22Rv1 (cell line): ENCODE results near the gene TOB1.

Experiments
- H3K27ac ChIP-seq: fragments of 450-650 bp; 2 replicates; pipeline ENCODE4 v1.5.1; 2017
- ZFX ChIP-seq: fragments of 450-650 bp; IDR thresholded peaks from 2 replicates; pipeline ENCODE4 v1.6.1; 2017; ENCODE audit warnings: antibody characterized with exemption, borderline replicate concordance
- TF ChIP-seq, protein P1 (sequence below): fragments of 450-650 bp; IDR thresholded peaks from 2 replicates; pipeline ENCODE4 v1.5.1; 2017; ENCODE audit warnings: mild to moderate bottlenecking

Gene TOB1

DNA sequence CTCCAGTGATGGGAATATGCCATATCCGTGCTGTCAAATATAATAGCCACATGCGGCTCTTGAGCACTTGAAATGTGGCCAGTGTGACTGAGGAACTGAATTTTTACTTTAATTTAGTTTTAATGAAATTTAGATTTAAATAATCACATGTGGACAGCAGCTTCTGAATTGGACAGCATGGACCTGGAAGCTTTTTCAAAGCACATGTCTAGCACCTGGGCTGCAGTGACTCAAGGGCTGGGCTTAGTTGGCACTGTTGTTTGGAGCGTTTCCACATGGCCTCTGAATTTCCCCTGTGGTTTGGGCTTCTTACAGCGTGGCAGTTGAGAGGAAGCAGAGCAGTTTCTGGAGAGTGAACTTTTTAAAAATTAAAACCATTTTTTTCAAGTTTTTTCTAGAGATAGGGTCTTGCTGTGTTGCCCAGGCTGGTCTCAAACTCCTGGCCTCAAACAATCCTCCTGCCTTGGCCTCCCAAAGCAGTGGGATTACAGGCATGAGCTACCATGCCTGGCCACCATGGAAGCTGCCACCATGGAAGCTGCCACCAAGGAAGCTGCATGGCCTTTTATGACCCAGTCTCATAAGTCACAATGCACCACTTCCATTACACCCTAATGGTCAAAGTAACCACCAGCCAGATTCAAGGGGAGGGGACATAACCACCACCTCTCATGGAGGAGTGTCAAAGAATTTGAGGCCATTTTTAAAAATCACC is 6.7 kb upstream of the TOB1 start:
- no peak for TF ChIP-seq ZFX
- TF ChIP-seq, protein P1, sequence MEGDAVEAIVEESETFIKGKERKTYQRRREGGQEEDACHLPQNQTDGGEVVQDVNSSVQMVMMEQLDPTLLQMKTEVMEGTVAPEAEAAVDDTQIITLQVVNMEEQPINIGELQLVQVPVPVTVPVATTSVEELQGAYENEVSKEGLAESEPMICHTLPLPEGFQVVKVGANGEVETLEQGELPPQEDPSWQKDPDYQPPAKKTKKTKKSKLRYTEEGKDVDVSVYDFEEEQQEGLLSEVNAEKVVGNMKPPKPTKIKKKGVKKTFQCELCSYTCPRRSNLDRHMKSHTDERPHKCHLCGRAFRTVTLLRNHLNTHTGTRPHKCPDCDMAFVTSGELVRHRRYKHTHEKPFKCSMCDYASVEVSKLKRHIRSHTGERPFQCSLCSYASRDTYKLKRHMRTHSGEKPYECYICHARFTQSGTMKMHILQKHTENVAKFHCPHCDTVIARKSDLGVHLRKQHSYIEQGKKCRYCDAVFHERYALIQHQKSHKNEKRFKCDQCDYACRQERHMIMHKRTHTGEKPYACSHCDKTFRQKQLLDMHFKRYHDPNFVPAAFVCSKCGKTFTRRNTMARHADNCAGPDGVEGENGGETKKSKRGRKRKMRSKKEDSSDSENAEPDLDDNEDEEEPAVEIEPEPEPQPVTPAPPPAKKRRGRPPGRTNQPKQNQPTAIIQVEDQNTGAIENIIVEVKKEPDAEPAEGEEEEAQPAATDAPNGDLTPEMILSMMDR, result no peak

DNA sequence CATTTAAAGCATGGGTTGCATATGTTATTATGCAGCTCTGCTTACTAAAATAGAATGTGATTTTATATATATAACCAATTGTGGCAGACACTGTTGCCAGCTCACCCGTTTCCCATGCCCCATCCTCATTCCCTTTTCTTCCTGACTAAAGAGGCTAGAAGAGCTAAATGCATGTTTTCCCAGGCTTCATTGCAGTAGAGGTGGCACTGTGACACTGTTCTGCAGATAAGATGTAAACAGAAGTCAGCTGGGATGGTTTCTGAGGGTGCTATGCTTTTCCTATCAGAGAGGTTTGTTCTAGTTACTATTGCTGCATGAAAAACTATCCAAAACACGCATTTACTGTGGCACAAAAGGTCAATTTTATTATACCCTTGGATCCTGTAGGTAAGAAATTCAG is 5.7 kb upstream of the TOB1 start:
- TF ChIP-seq ZFX, result no peak
- TF ChIP-seq, protein P1, result no peak

More for the DNA sequence above, 6.7 kb upstream of the TOB1 start:
- H3K27ac ChIP-seq, result no peak overlapping the region

DNA sequence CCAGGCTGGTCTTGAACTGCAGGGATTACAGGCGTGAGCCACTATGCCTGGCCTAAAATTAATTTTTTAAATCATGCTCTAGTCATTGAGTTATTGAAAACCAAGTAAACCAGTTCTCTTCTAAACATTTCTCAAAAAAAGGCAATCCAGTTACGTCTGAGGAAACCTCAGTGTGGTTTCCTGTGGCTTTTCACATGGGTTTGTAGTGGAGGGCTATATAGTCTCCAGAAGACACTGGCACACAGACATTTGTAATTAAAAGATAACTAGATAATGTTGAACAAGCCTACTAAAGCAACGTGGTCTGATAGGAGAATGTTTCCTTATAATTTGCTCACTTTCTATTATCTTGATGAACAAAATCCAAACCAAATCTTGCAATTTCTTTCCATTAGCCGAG is 5.2 kb upstream of the TOB1 start:
- no peak for TF ChIP-seq ZFX
- TF ChIP-seq, protein P1, result no peak
- no peak overlapping the region for H3K27ac ChIP-seq

More for the DNA sequence above, 5.7 kb upstream of the TOB1 start:
- H3K27ac ChIP-seq, result no peak overlapping the region

DNA sequence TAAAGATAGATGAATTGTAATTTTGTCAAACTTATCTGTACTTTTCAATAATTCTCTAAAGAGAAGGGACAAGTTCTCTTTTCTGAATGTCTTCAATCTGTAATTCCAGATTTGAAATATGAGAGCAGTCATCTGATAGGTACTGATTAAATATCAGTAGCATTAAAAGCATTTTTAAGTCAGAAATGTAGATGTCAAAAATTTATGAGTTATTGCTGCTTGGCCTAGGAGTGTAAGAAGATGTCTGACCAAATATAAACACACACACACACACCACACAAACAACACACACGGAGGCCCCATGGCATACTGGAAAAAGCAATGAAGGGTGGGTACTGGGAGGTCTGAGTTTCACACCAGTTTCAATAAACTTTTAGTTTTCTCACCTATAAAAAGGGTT is 2.4 kb upstream of the TOB1 start:
- TF ChIP-seq, protein P1, result no peak
- TF ChIP-seq ZFX, result no peak
- H3K27ac ChIP-seq, result peak overlapping the region; percentile 100

DNA sequence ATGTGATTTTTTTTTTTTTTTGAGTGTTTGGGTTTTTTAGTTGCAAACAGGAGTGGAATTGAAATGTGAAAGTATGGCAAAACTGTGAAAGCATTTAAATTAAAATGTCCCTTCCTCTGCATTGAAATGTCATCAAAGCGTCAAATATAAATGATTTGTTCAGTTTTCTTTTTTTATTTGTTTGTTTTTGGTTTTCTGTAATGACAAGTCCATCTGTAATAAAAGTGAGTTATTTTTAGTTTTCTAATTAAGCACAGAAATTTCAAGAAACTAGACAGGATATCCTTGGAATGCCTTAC is 1.9 kb upstream of the TOB1 start:
- TF ChIP-seq ZFX, result no peak
- TF ChIP-seq, protein P1, result no peak
- peak overlapping the region; percentile 100 for H3K27ac ChIP-seq

DNA sequence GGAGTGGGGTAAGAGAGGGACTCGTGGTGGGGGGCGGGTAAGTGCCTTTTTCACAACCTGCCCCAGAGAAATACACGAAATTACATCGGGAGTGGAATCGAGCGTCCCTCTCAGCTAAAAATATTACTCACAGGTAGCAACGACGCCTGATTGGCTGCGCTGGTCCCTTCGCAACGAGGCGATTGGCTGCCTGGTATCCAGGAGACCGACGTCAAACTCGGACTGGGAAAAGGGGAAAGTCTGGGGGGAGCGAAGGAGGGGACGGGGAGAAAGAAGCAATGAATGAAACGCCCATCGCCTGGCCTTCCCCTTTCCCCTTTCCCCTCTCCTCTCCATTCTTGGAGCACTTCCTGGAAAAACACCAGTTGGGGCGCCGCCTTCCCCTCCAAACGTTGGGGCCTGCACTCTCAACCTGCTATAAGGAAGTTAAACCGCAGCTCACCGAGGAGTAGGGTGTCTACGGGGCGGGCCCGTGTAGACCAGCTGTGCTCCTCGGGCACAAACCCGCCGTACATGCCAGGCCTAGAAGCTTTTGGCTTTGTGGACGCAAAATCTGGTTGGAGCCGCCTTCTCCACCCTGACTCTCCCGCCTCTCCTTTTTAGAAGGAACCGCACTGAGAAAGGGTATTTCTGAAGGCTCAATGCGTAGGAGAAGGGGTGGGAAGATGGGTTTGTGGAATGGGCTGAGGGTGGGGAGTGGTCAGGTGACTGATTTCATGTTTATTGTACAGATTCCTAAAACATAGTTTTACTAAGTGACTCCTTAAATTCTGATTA is 1.4 kb upstream of the TOB1 start:
- peak overlapping the region; percentile 100 for H3K27ac ChIP-seq
- TF ChIP-seq, protein P1, result no peak
- TF ChIP-seq ZFX, result no peak

DNA sequence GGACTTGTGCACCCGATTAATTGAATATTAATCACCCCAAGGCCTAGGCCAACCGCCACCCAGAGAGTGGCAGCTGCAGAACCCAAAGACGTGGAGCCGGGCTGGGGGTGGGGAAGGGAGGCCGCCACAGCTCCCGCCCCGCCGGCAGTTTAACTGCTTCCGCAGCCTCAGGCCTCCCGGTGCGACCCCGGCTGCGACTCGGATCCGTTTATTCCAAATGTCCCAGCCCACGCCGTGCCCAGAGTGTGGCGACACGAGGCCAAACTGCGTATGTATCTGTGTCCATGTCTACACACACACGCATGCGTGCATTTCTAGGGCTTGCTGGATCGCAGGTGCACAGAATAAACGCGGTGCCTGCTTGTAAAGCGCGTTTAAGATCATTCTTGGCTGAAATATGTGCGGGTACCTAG is 802 bp upstream of the TOB1 start:
- H3K27ac ChIP-seq, result peak overlapping the region; percentile 100

More for the DNA sequence above, 802 bp upstream of the TOB1 start:
- TF ChIP-seq, protein P1, result no peak
- TF ChIP-seq ZFX, result no peak
